Skeletal muscle satellite cell (primary cell): ENCODE data around the gene CEP295NL.

Source experiments
- H3K27me3 ChIP-seq: 2 replicates; pipeline ENCODE4 v1.7.0; 2013; ENCODE audit warnings: low read length; ENCODE audit not compliant: control insufficient read depth, insufficient read depth
- H3K36me3 ChIP-seq: 2 replicates; pipeline ENCODE4 v1.7.0; 2013; ENCODE audit warnings: mild to moderate bottlenecking, control low read depth, low read length; ENCODE audit not compliant: insufficient read depth
- H3K4me1 ChIP-seq: 2 replicates; pipeline ENCODE4 v1.7.0; 2013; ENCODE audit warnings: low read length; ENCODE audit not compliant: control insufficient read depth, insufficient read depth
- H3K4me2 ChIP-seq: 2 replicates; pipeline ENCODE4 v1.7.0; 2013; ENCODE audit warnings: mild to moderate bottlenecking, low read length
- H3K4me3 ChIP-seq: 2 replicates; pipeline ENCODE4 v1.7.0; 2013; ENCODE audit warnings: low read length
- H3K9ac ChIP-seq: 2 replicates; pipeline ENCODE4 v1.7.0; 2013; ENCODE audit warnings: mild to moderate bottlenecking, low read depth, low read length, moderate library complexity
- H3K9me3 ChIP-seq: replicated peaks from 2 replicates; pipeline ENCODE4 v1.7.0; 2013; ENCODE audit warnings: mild to moderate bottlenecking, control low read depth, low read length

The CEP295NL gene

GRCh38 chr17:78925662-78926555 is 22.9 kb upstream of the CEP295NL start:
- Histone ChIP-seq H3K4me2 (peak overlapping the region; percentile 96), H3K9ac (peak overlapping the region; percentile 87), H3K4me3 (peak overlapping the region; percentile 77), H3K9me3 (no peaks in the 10 kb centered on the region), H3K4me1 (peaks cover 34% of the 10 kb centered on the region), H3K36me3 (no peaks in the 10 kb centered on the region), H3K27me3 (no peaks in the 10 kb centered on the region)

- peak within 1 kb of the TSS; percentile 84 for H3K4me3 ChIP-seq
These were observed 22.2 kb upstream of the CEP295NL start, which contains the start of gene TIMP2 for GRCh38 chr17:78925234-78925633. Gene TIMP2, minus strand, starts transcription at chr17:78925387. Its CDS starts 299 bp downstream, at chr17:78925088.

GRCh38 chr17:78924481-78925151 is 21.6 kb upstream of the CEP295NL start:
- H3K9me3 ChIP-seq: no peaks in the 10 kb centered on the region
- peak overlapping the region; percentile 87 for H3K9ac ChIP-seq
- no peaks in the 10 kb centered on the region for H3K36me3 ChIP-seq
- H3K4me2 ChIP-seq: peak overlapping the region; percentile 100
- H3K4me3 ChIP-seq: peak overlapping the region; percentile 84
- H3K4me1 ChIP-seq: peaks cover 34% of the 10 kb centered on the region
- no peaks in the 10 kb centered on the region for H3K27me3 ChIP-seq

More at GRCh38 chr17:78925234-78925633, 22.2 kb upstream of the CEP295NL start, which contains the start of gene TIMP2:
- Histone ChIP-seq H3K4me2 (peak within 1 kb of the TSS; percentile 100), H3K27me3 (no peaks in the 10 kb centered on the region), H3K9me3 (no peaks in the 10 kb centered on the region), H3K9ac (peak within 1 kb of the TSS; percentile 87), H3K36me3 (no peaks in the 10 kb centered on the region), H3K4me1 (peaks cover 34% of the 10 kb centered on the region)

GRCh38 chr17:78923660-78924453 is 20.9 kb upstream of the CEP295NL start:
- Histone ChIP-seq H3K27me3 (no peaks in the 10 kb centered on the region), H3K36me3 (no peaks in the 10 kb centered on the region), H3K4me1 (peaks cover 38% of the 10 kb centered on the region), H3K4me3 (peak overlapping the region; percentile 84), H3K9ac (peak overlapping the region; percentile 87), H3K9me3 (no peaks in the 10 kb centered on the region), H3K4me2 (peak overlapping the region; percentile 100)

GRCh38 chr17:78922816-78923498 is 20.0 kb upstream of the CEP295NL start:
- Histone ChIP-seq H3K36me3 (no peaks in the 10 kb centered on the region), H3K4me1 (peaks cover 39% of the 10 kb centered on the region), H3K9me3 (no peaks in the 10 kb centered on the region), H3K4me3 (peak overlapping the region; percentile 84), H3K27me3 (no peaks in the 10 kb centered on the region), H3K9ac (no peak overlapping the region), H3K4me2 (peak overlapping the region; percentile 100)

- H3K27me3 ChIP-seq: no peaks in the 10 kb centered on the region
- H3K4me1 ChIP-seq: peaks cover 43% of the 10 kb centered on the region
- no peaks in the 10 kb centered on the region for H3K9me3 ChIP-seq
- H3K4me2 ChIP-seq: peak overlapping the region; percentile 49
- H3K4me3 ChIP-seq: no peak overlapping the region
- no peaks in the 10 kb centered on the region for H3K36me3 ChIP-seq
- peak overlapping the region; percentile 11 for H3K9ac ChIP-seq
These were observed 18.5 kb upstream of the CEP295NL start for GRCh38 chr17:78921437-78921971.

GRCh38 chr17:78920528-78920927 is 17.5 kb upstream of the CEP295NL start:
- Histone ChIP-seq H3K4me3 (no peak overlapping the region), H3K36me3 (no peaks in the 10 kb centered on the region), H3K9me3 (no peaks in the 10 kb centered on the region), H3K27me3 (no peaks in the 10 kb centered on the region), H3K9ac (no peak overlapping the region), H3K4me1 (peaks cover 45% of the 10 kb centered on the region), H3K4me2 (no peak overlapping the region)

GRCh38 chr17:78919861-78920450 is 17.0 kb upstream of the CEP295NL start:
- Histone ChIP-seq H3K4me1 (peaks cover 49% of the 10 kb centered on the region), H3K36me3 (no peaks in the 10 kb centered on the region), H3K4me2 (no peak overlapping the region), H3K9ac (no peak overlapping the region), H3K9me3 (no peaks in the 10 kb centered on the region), H3K27me3 (no peaks in the 10 kb centered on the region), H3K4me3 (no peak overlapping the region)

GRCh38 chr17:78918979-78919378 is 16.0 kb upstream of the CEP295NL start:
- Histone ChIP-seq H3K36me3 (no peaks in the 10 kb centered on the region), H3K9ac (no peak overlapping the region), H3K4me2 (no peak overlapping the region), H3K9me3 (no peaks in the 10 kb centered on the region), H3K4me3 (no peak overlapping the region), H3K4me1 (peaks cover 49% of the 10 kb centered on the region), H3K27me3 (no peaks in the 10 kb centered on the region)

GRCh38 chr17:78917451-78918275 is 14.7 kb upstream of the CEP295NL start:
- Histone ChIP-seq H3K27me3 (no peaks in the 10 kb centered on the region), H3K4me2 (no peak overlapping the region), H3K9me3 (no peaks in the 10 kb centered on the region), H3K4me3 (no peak overlapping the region), H3K36me3 (no peaks in the 10 kb centered on the region), H3K4me1 (peaks cover 38% of the 10 kb centered on the region), H3K9ac (no peak overlapping the region)
